ENCODE data around the gene ENOX2.

GRCh38 chrX:130799393-130799792 lies 103.6 kb downstream of the ENOX2 start:
- no peak for TF ChIP-seq CTCF (conservative IDR thresholded peaks at IDR 0.05 in 1 of 2, IDR thresholded peaks at IDR 0.05 in 1 of 2; ENCODE audit: low read depth in 1 of 2, low read length in 2 of 2)
- no peak for TF ChIP-seq EZH2 (IDR thresholded peaks at IDR 0.05; ENCODE audit: low read length, missing control alignments)

All from fibroblast of lung (primary cell).